HepG2 (cell line): ENCODE data around the gene HDAC5.

Experiments used
- CTCF ChIP-seq: sonication (generic); formaldehyde crosslinking; IDR thresholded peaks from 2 replicates; pipeline ENCODE4 v1.5.0; 2020; ENCODE audit warnings: mild to moderate bottlenecking, missing genetic modification reagents, moderate library complexity
- FOXK1 ChIP-seq: sonication (generic); formaldehyde crosslinking; IDR thresholded peaks from 2 replicates; pipeline ENCODE4 v1.4.0; 2020; ENCODE audit warnings: low read depth, missing genetic modification reagents, borderline replicate concordance
- GTF2F1 ChIP-seq: fragments of 150-350 bp; IDR thresholded peaks from 2 replicates; pipeline ENCODE4 v1.6.1; 2014; ENCODE audit warnings: low read length
- POLR2AphosphoS2 ChIP-seq: IDR thresholded peaks from 2 replicates; pipeline ENCODE4 v1.6.1; 2011; ENCODE audit warnings: low read depth, low read length, improper control_type of control experiment
- ZBTB43 ChIP-seq: sonication (generic); formaldehyde crosslinking; conservative IDR thresholded peaks from 2 replicates; pipeline ENCODE4 v1.4.0; 2020; ENCODE audit warnings: missing genetic modification reagents
- ZNF337 ChIP-seq: sonication (generic); formaldehyde crosslinking; IDR thresholded peaks from 2 replicates; pipeline ENCODE4 v1.5.1; 2020; ENCODE audit warnings: missing genetic modification reagents, low read depth, mild to moderate bottlenecking, borderline replicate concordance

DNA sequence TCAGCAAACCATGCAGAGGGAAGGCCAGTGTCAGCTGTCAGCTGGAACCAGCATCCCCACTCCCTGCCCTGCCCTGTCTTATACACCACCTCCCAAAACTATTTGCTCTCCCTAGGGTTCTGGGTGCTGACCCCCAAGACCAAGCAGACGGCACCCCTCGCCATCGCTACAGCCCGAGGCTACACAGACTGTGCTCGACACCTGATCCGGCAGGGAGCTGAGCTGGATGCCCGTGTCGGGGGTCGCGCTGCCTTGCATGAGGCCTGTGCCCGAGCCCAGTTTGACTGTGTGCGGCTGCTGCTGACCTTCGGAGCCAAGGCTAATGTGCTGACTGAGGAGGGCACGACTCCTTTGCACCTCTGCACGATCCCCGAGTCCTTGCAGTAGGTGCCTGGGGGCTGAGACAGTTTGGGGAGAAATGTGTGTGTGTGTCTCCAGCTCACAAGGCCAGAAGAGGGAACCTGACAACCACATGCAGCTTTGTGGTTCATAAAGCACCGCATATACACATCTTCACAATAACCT, 48.6 kb upstream of the HDAC5 start:
- TF ChIP-seq ZNF337 (CRISPR knock-in tag) (no peak), GTF2F1 (no peak), CTCF (CRISPR knock-in tag) (no peak), ZBTB43 (CRISPR knock-in tag) (no peak), FOXK1 (no peak), POLR2AphosphoS2 (no peak)
